Stimulated activated CD4-positive, alpha-beta T cell treated with anti-CD3 and anti-CD28 coated beads, Interleukin-12 subunit alpha, Interleukin-12 subunit beta, amount 100 ng/mL, for 24 hours (primary cell): ENCODE results near the gene NPB.

Source experiments
- DNase-seq, 2 experiments: peaks; one replicate each; pipeline ENCODE4 v3.0.0-alpha.2; 2020; ENCODE audit warnings: low read depth in 2 of 2

NPB gene

GRCh38 chr17:81869221-81870130, 32.6 kb upstream of the NPB start:
- DNase-seq: no peak

DNA sequence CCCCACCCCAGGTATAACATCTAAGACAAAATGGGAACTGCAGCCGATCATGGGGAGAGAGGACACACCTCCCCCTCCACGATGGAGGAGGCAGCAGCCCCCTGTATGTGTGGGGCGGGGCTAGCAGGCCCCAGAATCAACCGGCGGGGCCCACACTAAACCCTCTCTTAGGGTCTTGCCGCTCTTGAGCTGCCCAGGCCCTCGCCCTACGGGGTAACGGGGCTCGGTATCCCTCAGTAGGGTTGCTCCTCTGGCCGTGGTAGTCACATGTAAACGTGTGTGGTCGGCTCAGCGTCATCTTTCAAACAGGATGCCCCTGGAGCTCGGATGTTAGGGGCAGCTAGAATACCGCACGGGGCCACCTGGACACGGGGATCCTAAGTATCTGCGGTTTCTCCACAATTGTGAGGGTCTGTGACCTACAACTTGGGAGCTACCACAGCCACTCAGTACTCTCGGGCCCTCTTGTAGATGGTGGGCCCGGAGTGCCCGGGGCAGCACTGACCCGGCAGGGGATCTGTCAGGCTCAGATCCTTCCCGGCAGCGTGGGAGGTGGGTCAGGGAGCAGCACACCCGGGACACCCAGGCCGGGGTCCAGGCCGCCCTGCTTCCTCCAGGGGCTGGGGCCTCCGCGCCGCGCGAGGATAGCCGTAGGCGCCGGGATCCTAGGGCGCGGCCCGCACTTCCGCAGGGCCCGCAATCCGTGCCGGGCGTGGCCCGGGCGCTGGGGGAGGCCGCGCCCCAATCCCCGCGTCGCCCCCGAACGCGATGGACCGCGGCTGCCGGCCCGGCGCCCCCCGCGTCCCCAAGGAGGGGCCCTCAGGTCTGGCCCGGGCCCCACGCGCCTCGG, 31.7 kb upstream of the NPB start:
- DNase-seq: no peak

DNA sequence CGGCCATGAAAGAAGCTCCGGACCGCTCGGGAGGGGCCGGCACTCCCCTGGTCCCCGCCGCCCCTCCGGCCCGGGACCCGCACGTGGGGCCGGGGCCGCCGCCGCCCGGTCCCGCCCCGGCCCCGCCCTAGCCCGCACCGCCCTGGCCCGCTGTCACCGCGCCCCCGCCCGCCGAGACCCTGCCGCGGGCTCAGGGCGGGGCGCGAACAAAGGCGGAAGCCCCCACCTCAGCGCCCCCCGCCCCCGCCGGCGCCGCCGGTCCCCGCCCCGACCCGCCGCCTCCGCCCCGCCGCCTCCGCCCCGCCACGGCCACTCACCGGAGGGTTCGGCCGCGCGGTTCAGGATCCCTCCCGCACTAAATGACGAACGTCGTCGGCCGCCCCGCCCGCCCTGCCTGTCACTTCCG, 31.1 kb upstream of the NPB start, which contains the start of gene ARHGDIA:
Gene ARHGDIA (minus strand): TSS at position 357 of the 406 bp plus-strand sequence. CDS start 1,407 bp downstream, outside the sequence.
- DNase-seq: no peak

- DNase-seq: peak; percentile 92 to 95
Measured at GRCh38 chr17:81871387-81872230, 30.4 kb upstream of the NPB start.

DNA sequence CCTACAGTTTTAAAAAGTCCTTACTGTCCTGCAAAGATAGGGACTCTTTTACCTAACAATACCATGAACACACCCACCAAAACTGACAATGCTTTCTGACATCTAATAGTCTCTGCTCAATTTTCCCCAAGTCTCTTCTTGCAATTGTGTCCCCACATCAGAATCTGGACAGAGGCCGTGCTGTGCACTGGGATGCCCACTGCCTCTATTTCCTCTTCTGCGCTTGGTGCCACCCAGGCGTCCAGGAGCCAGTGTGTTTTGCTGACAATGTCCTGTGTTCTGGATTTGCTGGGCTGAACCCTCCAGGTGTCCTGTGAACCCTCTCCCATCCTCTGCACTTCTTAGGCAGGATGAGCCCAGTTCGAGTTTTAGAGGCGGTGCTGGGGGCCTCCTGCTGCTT, 24.5 kb upstream of the NPB start:
- no peak for DNase-seq

GRCh38 chr17:81878294-81878693, 23.7 kb upstream of the NPB start:
- DNase-seq: no peak

- DNase-seq: no peak
Measured at GRCh38 chr17:81879121-81879520, 22.9 kb upstream of the NPB start.

DNA sequence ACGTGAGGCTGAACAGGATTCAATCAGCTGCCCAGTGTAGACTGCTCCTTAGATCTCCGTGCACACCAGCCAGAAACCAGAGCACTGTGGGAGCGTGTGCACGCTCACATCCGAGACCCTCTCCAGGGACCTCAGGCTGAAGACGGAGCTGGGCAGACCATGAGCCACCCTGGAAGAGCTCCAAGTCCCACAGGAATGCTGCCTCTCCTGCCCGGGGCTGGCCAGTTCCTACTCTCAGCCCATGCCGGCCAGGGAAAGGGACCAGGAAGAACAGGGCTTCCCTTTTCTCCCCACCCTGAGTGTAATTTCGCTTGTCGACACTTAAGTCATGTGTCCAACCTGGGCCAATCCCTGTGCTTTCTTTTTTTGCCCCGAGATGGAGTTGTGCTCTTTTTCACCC, 17.5 kb upstream of the NPB start:
- no peak for DNase-seq

DNA sequence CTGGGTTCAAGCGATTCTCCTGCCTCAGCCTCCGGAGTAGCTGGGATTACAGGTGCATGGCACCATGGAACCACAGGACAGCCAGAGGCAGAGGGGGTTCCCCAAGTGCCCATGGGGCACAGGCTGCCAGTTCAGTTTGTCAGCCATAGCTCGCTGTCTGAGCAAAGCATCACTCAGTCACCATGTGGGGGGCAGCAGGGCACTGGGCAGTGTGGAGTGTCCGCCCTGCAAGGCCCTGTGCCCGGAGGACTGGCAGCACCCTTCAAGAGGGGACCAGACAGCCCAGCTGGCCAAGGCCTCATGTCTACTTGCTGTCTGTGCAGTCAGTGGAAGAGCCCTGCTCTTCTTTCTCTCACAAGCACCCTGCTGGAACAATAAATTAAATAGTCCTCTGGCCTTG, 17.1 kb upstream of the NPB start:
- DNase-seq: no peak

DNA sequence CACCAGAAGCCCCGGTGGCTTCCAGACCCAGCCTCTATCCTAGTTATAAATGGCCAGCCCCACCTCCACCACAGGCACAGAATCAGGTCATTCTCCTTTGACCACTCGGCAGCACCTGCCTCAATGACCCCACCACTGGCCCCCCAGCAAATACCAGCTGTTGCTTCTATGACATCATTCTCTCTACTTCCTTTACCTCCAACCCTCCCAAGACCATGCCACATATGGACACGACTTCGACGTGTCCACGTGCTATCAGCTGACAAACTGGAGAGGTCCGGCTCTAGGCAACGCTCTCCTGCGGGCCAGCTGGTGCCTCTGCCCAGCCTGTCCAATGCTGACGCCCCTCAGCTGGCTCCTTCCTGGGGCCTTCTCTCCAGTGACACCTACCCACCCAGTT, 16.6 kb upstream of the NPB start:
- no peak for DNase-seq

DNA sequence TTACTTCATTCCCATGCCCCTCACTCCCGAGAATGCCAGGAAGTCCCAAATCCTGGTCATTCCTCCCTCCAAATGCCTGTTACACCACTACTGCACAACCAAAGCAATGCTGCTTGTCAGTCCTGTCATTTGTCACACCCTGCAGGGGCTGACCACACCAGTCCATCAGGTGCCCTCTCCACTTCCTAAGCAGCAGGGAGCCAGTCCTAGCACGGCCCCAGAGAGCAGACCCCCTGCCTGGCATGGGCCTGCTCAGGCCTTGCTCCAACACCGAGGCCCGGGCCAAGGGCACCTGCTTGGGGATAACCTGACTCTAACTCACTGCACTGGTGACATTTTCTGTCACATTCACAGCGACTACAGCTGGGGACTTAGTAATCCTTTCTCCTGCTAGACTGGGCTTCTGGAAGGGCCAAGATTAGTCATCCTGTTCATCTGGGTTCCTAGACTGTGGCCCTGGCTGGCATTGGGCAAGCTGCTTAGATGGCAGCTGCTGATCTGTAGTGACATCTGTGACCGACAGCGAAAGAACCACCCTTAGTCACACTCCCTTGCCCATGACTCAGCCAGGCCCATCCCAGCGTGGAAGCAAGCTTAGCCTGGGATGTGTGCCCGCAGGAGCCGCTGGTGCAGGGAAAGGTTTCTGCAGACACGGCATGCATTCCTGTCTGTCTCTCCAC, 16.0 kb upstream of the NPB start:
- no peak for DNase-seq

DNA sequence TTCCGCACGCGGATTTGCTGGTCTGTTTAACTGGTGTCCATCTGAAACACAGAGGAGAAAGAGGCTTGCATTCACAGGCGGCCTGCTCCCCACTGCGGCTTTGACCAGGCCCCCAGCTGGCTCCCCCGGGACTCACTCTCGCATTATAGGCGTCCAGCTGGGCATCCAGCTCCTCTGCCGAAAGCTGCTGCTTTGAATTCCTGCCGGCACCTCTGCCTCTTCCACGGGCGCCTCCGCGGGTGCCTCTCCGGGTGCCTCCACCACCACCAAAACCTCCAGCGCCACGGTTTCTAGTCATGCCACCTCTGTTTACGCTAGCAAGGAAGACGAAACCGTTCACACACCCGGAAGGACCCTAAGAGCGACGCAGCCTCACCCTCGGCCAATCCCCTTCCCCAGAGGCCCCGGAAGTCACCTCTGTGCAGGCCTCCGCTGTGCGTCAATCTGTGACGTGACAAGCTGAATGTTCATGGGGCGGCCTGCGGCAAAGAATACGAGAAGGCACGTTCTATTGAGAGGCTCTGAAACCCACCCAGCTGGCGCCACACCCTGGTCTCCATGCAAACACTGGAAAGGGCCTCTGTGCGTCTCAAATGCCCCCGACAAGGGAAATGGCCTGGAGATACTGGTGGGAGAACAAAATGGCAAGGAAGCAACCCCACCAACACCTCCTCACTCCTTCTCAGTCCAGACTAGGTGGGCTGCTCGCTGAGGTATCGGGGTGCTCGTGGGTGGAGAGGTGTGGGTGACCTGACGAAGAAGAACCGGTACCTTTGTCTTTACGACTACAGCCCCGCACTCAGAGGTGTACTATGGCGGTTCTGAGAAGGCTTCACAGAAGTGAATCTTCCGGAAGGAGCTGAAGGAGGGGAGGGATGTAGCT, 13.7 kb upstream of the NPB start:
- no peak for DNase-seq

GRCh38 chr17:81888988-81889595, 12.9 kb upstream of the NPB start:
- no peak for DNase-seq

DNA sequence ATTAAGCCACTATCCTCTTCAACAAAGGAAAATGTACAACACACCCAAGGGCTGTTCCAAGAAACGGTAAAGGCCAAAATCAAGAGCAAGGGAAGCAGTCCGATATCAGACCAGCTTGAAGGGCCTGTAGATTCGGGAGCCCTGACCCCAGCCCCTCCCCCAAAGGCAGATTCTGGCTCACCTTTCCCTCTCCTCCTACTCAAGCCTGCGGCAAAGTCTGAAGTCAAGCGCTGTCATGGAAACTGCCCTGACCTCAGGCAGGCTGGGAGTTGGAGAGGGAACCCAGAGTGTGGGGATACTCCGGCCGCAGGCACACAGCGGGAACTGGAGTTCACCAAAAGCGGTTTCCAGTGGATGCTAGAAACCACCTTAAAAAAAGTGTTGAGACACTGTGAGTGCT, 12.4 kb upstream of the NPB start:
- no peak for DNase-seq

GRCh38 chr17:81890447-81891302, 11.4 kb upstream of the NPB start:
- no peak for DNase-seq

DNA sequence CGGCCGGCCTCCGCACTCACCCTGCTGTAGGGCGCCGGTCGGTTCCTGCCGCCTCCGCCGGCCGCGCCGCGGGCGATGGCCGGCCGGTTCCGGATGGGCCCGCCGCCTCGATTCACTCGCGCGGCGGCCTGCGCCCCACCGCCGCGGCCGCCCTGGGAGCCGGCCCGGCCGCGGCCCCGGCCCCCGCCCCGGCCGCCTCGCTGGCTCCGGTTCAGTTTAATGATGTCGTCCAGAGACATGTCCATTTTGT, 10.8 kb upstream of the NPB start:
- DNase-seq: no peak

DNA sequence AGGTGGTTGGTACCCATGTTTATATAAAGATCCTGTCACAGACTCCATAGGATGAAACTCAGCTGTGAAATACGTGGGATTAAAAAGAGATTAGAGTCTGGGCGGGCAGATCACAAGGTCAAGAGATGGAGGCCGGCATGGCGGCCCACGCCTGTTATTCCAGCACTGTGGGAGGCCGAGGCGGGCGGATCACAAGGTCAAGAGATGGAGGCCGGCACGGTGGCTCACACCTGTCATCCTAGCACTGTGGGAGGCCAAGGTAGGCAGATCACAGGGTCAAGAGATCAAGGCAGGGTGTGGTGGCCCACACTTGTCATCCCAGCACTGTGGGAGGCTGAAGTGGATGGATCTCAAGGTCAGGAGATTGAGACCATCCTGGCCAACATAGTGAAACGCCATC, 6.6 kb upstream of the NPB start:
- no peak for DNase-seq

DNA sequence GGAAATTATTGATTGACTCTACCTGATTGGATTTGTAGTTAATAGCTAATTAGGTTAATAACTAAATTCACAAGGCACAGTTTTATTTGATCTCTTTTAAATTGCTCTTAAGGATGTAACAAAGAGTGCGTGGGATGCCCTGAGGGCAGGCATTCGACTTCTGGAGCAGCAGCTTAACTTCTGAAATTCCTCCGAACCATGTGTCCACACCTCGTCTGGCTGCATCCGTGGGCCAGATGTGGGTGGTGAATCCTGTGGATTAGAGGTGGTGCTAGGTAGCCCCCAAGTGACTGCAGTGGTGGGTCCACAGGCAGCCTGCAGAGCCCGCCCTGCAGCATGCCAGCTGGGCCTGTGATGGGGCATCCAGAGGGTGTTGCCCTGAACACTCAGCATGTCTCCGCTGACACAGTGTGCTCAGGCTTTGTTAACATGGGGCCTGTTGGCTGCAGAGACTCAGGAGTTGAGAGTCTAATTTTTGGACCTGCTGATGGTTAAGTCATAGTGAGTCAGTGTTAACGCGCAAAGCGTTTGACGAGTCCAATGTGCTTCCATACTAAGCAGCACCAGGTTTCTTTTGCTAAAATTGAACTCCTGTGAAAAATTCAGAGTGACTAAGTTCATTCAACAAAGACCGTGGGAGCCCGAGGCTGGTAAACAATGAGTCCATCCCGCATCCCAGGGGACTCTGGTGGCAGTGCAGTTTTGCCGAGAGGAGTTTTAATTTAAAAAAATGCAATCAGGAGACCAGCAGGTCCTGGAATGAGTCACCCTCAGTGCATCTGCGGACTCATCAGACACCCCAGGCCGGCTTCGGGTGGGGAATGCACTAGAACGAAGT, 3.8 kb upstream of the NPB start:
- no peak for DNase-seq
